DND-41 (cell line): ENCODE data around the gene TMEM184A.

Experiments used
- ATAC-seq: fragments of 200-7000 bp; cut with Tn5 transposase; 3 replicates; pipeline ENCODE4 v1.9.1; 2021; ENCODE audit warnings: low read depth; ENCODE audit not compliant: insufficient read depth
- DNase-seq: peaks from one replicate; pipeline ENCODE4 v3.0.0-alpha.2; 2020
- H2AFZ ChIP-seq: 2 replicates; pipeline ENCODE4 v1.6.0; 2012; ENCODE audit warnings: low read depth, low read length
- H3K27ac ChIP-seq: 2 replicates; pipeline ENCODE4 v1.5.1; 2012; ENCODE audit warnings: low read length, inconsistent platforms
- H3K27me3 ChIP-seq: fragments of 200-600 bp; sonication (generic); 2 replicates; pipeline ENCODE4 v1.6.0; 2012; ENCODE audit warnings: low read length, mild to moderate bottlenecking, inconsistent platforms; ENCODE audit not compliant: insufficient read depth, poor library complexity
- H3K36me3 ChIP-seq: 2 replicates; pipeline ENCODE4 v1.5.1; 2012; ENCODE audit warnings: low read length, inconsistent platforms; ENCODE audit not compliant: insufficient read depth
- H3K4me1 ChIP-seq: 2 replicates; pipeline ENCODE4 v1.5.1; 2012; ENCODE audit warnings: mild to moderate bottlenecking, low read length; ENCODE audit not compliant: insufficient read depth
- H3K4me2 ChIP-seq: 2 replicates; pipeline ENCODE4 v1.6.0; 2012; ENCODE audit warnings: mild to moderate bottlenecking, moderate library complexity, low read length, inconsistent platforms; ENCODE audit not compliant: insufficient read depth
- H3K4me3 ChIP-seq, 2 experiments: fragments of 200-600 bp in 1 of 2; shearing (Covaris generic) in 1 of 2; 2 replicates each; pipeline ENCODE4 v1.5.1; 2012 to 2016; ENCODE audit warnings: inconsistent platforms in 2 of 2, low read length in 2 of 2, mild to moderate bottlenecking in 2 of 2, low read depth in 1 of 2, moderate library complexity in 1 of 2
- H3K79me2 ChIP-seq: 2 replicates; pipeline ENCODE4 v1.6.0; 2012; ENCODE audit warnings: low read length, inconsistent platforms; ENCODE audit not compliant: insufficient read depth
- H3K9ac ChIP-seq: 2 replicates; pipeline ENCODE4 v1.6.0; 2012; ENCODE audit warnings: low read depth, mild to moderate bottlenecking, inconsistent platforms, low read length, moderate library complexity
- H3K9me3 ChIP-seq: 2 replicates; pipeline ENCODE4 v1.5.1; 2012; ENCODE audit warnings: low read length, moderate library complexity, mild to moderate bottlenecking, inconsistent platforms; ENCODE audit not compliant: insufficient read depth, severe bottlenecking
- H4K20me1 ChIP-seq: 2 replicates; pipeline ENCODE4 v1.6.0; 2012; ENCODE audit warnings: low read length; ENCODE audit not compliant: insufficient read depth
- EZH2 ChIP-seq: IDR thresholded peaks from 3 replicates; pipeline ENCODE4 v1.6.1; 2012; ENCODE audit warnings: borderline replicate concordance, low read depth, mild to moderate bottlenecking, moderate library complexity, low read length, inconsistent platforms; ENCODE audit not compliant: severe bottlenecking
- TF ChIP-seq, protein P1 (sequence below): IDR thresholded peaks from 2 replicates; pipeline ENCODE4 v1.5.1; 2012; ENCODE audit warnings: borderline replicate concordance, low read length, moderate library complexity, mild to moderate bottlenecking; ENCODE audit not compliant: poor library complexity, severe bottlenecking; ENCODE audit errors: extremely low read depth

TMEM184A gene

DNA sequence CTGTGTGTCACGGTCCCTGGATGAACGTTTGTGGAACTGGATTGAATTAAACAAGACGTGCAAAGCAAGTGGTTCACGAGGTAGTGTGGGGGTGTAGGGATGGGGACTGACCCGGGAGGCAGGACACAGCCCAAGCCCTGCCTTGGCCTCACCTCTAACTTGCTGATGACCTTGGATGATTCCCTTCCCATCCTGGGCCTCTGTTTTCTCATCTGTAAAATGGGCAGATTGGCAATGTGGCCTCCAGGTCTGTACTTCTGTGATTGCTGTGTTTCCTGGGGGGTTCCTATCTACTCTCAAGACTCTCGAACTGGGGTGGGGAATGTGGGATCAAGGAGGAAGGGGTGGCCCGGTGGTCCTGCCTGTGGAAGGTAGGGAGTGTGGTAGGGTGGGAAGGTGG lies 19.8 kb upstream of the TMEM184A start:
- Histone ChIP-seq H3K9ac (no peak overlapping the region), H3K9me3 (no peaks in the 10 kb centered on the region), H3K27me3 (no peaks in the 10 kb centered on the region), H3K4me2 (no peak overlapping the region), H3K4me1 (peaks cover 25% of the 10 kb centered on the region), H3K4me3 (no peak overlapping the region), H2AFZ (no peak overlapping the region), H3K36me3 (peaks cover 3% of the 10 kb centered on the region; the same call in 1 of the 2 replicates), H4K20me1 (no peaks in the 10 kb centered on the region), H3K27ac (no peak overlapping the region), H3K79me2 (peaks cover 5% of the 10 kb centered on the region)
- ATAC-seq (no peak), DNase-seq (no peak)
- TF ChIP-seq, protein P1, sequence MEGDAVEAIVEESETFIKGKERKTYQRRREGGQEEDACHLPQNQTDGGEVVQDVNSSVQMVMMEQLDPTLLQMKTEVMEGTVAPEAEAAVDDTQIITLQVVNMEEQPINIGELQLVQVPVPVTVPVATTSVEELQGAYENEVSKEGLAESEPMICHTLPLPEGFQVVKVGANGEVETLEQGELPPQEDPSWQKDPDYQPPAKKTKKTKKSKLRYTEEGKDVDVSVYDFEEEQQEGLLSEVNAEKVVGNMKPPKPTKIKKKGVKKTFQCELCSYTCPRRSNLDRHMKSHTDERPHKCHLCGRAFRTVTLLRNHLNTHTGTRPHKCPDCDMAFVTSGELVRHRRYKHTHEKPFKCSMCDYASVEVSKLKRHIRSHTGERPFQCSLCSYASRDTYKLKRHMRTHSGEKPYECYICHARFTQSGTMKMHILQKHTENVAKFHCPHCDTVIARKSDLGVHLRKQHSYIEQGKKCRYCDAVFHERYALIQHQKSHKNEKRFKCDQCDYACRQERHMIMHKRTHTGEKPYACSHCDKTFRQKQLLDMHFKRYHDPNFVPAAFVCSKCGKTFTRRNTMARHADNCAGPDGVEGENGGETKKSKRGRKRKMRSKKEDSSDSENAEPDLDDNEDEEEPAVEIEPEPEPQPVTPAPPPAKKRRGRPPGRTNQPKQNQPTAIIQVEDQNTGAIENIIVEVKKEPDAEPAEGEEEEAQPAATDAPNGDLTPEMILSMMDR = no peak
- no peak for TF ChIP-seq EZH2

DNA sequence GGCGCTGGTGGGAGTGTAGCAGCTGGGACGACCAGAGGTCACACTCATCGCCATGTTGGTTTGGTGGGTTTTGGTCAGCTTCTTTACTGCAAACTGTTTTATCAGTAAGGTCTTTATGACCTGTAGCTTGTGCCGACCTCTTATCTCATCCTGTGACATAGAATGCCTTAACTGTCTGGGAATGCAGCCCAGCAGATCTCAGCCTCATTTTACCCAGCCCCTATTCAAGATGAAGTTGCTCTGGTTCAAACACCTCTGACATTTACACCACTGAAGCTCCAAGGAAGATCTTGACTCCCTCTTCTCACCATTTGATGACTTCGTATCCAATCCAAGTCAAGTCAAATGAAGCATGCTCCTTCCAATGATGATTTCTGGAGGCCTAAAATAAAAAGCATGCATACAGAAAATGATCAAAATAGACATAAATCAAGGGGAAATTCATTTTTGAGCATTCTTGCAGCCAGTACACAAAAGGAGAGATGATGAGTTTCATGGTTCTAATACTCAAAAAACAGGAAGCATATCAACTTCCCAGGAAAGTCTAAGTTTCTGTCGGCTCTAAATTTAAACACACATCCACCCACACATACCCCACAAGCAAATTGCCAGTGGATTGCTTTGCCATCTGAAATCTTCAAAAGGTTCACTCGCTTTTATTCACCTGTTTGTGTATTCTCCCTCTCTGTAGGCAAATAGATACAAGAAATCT lies 16.3 kb upstream of the TMEM184A start:
- H3K36me3 ChIP-seq = peaks cover 12% of the 10 kb centered on the region
- no peak overlapping the region for H3K27ac ChIP-seq
- H3K4me1 ChIP-seq = peaks cover 38% of the 10 kb centered on the region
- H3K4me2 ChIP-seq = peak overlapping the region; percentile 90; the same call in 1 of the 2 replicates
- TF ChIP-seq EZH2 = no peak
- TF ChIP-seq, protein P1 = no peak
- DNase-seq (no peak), ATAC-seq (no peak)
- H3K9ac ChIP-seq = no peak overlapping the region
- H3K9me3 ChIP-seq = no peaks in the 10 kb centered on the region
- H4K20me1 ChIP-seq = 0 out of 2 replicates have a peak, but pooled peaks cover 7% of the 10 kb centered on the region
- peaks cover 28% of the 10 kb centered on the region for H3K79me2 ChIP-seq
- no peaks in the 10 kb centered on the region for H3K27me3 ChIP-seq
- H2AFZ ChIP-seq = no peak overlapping the region
- no peak overlapping the region for H3K4me3 ChIP-seq

DNA sequence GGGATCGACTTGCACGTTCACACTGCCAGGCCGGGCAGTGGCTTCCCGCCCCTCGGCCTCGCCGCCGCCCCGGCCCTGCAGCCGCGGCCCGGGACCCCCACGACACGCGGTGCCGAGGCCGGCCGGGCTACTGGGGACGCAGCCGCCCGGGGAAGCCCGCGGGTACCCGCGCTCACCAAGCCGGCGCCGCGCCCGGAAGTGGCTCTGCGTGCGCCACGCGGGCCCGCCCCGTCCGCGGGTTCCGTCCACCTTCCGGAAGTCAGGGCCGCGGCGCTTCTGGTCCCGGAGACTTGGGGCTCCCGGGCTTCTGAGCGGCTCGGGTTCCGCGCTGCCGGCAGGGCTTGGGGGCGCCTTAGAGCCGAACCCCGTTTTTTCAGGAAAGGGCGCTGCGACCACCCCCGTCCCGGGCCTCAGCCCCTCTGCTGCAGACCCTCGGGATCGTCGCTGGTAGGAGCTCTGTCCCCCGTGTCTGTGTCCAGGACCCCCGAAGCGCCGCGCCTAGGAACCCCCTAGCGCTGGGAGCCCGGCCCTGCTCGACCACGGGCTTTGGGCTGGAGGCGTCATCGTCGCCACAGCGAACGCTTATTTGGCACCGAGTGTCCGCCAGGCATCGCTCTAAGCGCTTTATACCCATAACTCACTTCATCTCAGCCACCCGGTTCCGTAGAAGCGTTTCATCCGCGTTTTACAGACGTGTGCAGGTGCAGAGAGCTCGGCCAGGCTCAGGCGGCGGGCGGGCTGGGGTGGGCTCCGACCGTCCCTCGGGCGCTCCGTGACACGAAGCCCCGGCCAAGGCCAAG lies 14.0 kb upstream of the TMEM184A start, which contains the start of gene PSMG3:
Gene PSMG3, minus strand, starts transcription at position 200 of the 800 bp plus-strand sequence. CDS start 693 bp downstream, outside the sequence.
- Histone ChIP-seq H3K4me1 (peaks cover 38% of the 10 kb centered on the region), H4K20me1 (peaks cover 12% of the 10 kb centered on the region; the same call in 1 of the 2 replicates), H3K9me3 (no peaks in the 10 kb centered on the region), H3K36me3 (peaks cover 22% of the 10 kb centered on the region), H3K27ac (peak within 1 kb of the TSS; percentile 80), H3K79me2 (peaks cover 28% of the 10 kb centered on the region), H3K4me3 (peak within 1 kb of the TSS; percentile 53 to 75), H3K4me2 (peak within 1 kb of the TSS; percentile 90), H2AFZ (peak within 1 kb of the TSS; percentile 85), H3K27me3 (no peaks in the 10 kb centered on the region), H3K9ac (peak within 1 kb of the TSS; percentile 87)
- ATAC-seq (peak; percentile 93), DNase-seq (peak; percentile 88)
- TF ChIP-seq EZH2 = no peak
- TF ChIP-seq, protein P1 = peak; percentile 32
